Prostate gland (tissue), 2 donors: ENCODE measurements around the gene TPRN. TPM values are rescaled to one million over a fixed set of nuclear protein-coding genes. Genes with fewer than 3 reads are reported as not detected.
A peak's percentile ranks its signal among the peaks of the same experiment; 100 is the strongest.

Experiments
- DNase-seq: peaks from one replicate; pipeline ENCODE4 v3.0.0-alpha.2; 2019; ENCODE audit warnings: low spot score
- H3K27ac ChIP-seq, 2 donors: fragments of 200-600 bp; sonication (generic); 2 replicates each; pipeline ENCODE4 v1.5.1; 2017 to 2019
- H3K27me3 ChIP-seq: fragments of 200-600 bp; sonication (generic); replicated peaks from 2 replicates; pipeline ENCODE4 v1.5.1; 2019; ENCODE audit not compliant: insufficient read depth
- H3K36me3 ChIP-seq, 2 donors: fragments of 200-600 bp; sonication (generic); 1 replicate in 1 of 2; 2 replicates in 1 of 2; pipeline versions ENCODE4 v1.5.1 to v1.8.1; 2017 to 2019
- H3K4me1 ChIP-seq: fragments of 200-600 bp; sonication (generic); replicated peaks from 2 replicates; pipeline ENCODE4 v1.5.1; 2019
- H3K4me3 ChIP-seq, 2 donors: fragments of 200-600 bp; sonication (generic); 2 replicates each; pipeline ENCODE4 v1.5.1; 2017 to 2019
- H3K9me3 ChIP-seq: fragments of 200-600 bp; sonication (generic); 2 replicates; pipeline ENCODE4 v1.5.1; 2017
- CTCF ChIP-seq, 4 experiments: fragments of 200-600 bp in 2 of 4; fragments of 450-650 bp in 2 of 4; sonication (generic) in 2 of 4; IDR thresholded peaks; 1 replicate in 3 of 4; 2 replicates in 1 of 4; pipeline ENCODE4 v1.5.1; 2016 to 2019; ENCODE audit warnings: antibody characterized with exemption in 4 of 4, mild to moderate bottlenecking in 2 of 4, moderate library complexity in 2 of 4
- POLR2A ChIP-seq: fragments of 450-650 bp; IDR thresholded peaks from one replicate; pipeline ENCODE4 v1.6.1; 2016; ENCODE audit warnings: antibody characterized with exemption, mild to moderate bottlenecking
- POLR2AphosphoS5 ChIP-seq: sonication (generic); formaldehyde crosslinking; IDR thresholded peaks from one replicate; pipeline ENCODE4 v1.6.1; 2017; ENCODE audit warnings: antibody characterized with exemption
- WGBS: methylation state at CpG from one replicate; pipeline ENCODE4 v1.1.5; 2018; 5-methylcytosine and 5-hydroxymethylcytosine counted together
- intact Hi-C: fragments of 100-400 bp; cut with DNase I; formaldehyde crosslinking; loops from one replicate; pipeline ENCODE4 v1.14.2; 2022
- total RNA-seq, 2 donors: library from RNA; depleted of rRNA; stranded (reverse); fragments of >200 nt; gene quantifications; one replicate each; pipeline ENCODE4 v1.1.0, GENCODE V29; 2016

TPRN gene
- total RNA-seq, 2 donors from 2014 or later, result 26.1 to 30.4 TPM

- 2% methylated on average over 59 of the region's 71 CpGs for WGBS
- Histone ChIP-seq H3K9me3 (no peaks in the 10 kb centered on the region), H3K4me1 (peaks cover 10% of the 10 kb centered on the region), H3K4me3 (peak overlapping the region in 1 of 2 donors; percentile 25), H3K27ac (no peak overlapping the region), H3K36me3 (no peaks in the 10 kb centered on the region), H3K27me3 (peaks cover 7% of the 10 kb centered on the region)
- intact Hi-C loops, result no loop called here
- no peak for DNase-seq
- TF ChIP-seq POLR2AphosphoS5 (no peak), POLR2A (no peak), CTCF (IDR thresholded peaks at IDR 0.05) (no peak)
These were observed 38.7 kb downstream of the TPRN start for GRCh38 chr9:137161558-137162486.

- H3K9me3 ChIP-seq, result no peaks in the 10 kb centered on the region
- peaks cover 7% of the 10 kb centered on the region for H3K27me3 ChIP-seq
- DNase-seq, result no peak
- H3K36me3 ChIP-seq, result no peaks in the 10 kb centered on the region
- no peak for TF ChIP-seq POLR2AphosphoS5
- TF ChIP-seq CTCF (IDR thresholded peaks at IDR 0.05), result no peak
- no peak for TF ChIP-seq POLR2A
- no peak overlapping the region for H3K4me3 ChIP-seq
- no peak overlapping the region for H3K27ac ChIP-seq
- 30% methylated on average over 56 of the region's 56 CpGs for WGBS
- H3K4me1 ChIP-seq, result peaks cover 10% of the 10 kb centered on the region
- intact Hi-C loops, result no loop called here
These were observed 39.6 kb downstream of the TPRN start for GRCh38 chr9:137160716-137161557.

DNA sequence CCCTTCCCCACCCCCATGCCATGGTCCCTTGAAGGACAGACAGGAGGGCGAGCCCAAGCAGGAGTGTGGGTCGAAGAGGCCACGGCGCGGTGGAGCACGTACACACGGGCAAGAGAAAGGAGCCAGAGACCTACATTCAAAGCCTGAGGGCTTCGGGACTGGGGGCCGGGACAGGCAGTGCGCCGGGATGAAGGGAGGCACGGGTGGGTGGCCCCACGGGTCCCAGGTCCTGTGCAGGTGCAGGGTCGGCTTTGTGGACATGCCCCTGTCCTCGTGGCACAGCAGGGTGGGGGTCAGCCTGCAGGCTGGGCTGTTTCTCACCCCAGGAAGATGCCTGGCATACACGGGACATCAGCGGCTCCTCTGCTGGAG is 40.5 kb downstream of the TPRN start:
- intact Hi-C loops, result no loop called here

More for the DNA sequence above, 40.5 kb downstream of the TPRN start:
- no peak for DNase-seq
- no peaks in the 10 kb centered on the region for H3K36me3 ChIP-seq
- TF ChIP-seq POLR2AphosphoS5 (no peak), CTCF (IDR thresholded peaks at IDR 0.05) (no peak), POLR2A (no peak)
- no peak overlapping the region for H3K27ac ChIP-seq
- no peaks in the 10 kb centered on the region for H3K9me3 ChIP-seq
- H3K4me1 ChIP-seq, result peaks cover 10% of the 10 kb centered on the region
- no peak overlapping the region for H3K4me3 ChIP-seq
- WGBS, result 52% methylated on average over 17 of the region's 17 CpGs
- peaks cover 4% of the 10 kb centered on the region for H3K27me3 ChIP-seq
